GM12891 (cell line): ENCODE measurements around the gene U2AF1L4.

Experiments used
- DNase-seq: peaks from one replicate; pipeline ENCODE4 v3.0.0; 2011; ENCODE audit warnings: low spot score; ENCODE audit not compliant: insufficient read length
- FAIRE-seq: peaks from 2 replicates; lab custom pipeline; 2011; peaks lifted over from hg19 to GRCh38; lab: Jason Lieb, UNC
- PAX5 ChIP-seq: IDR thresholded peaks from 2 replicates; pipeline ENCODE4 v1.6.1; 2011; ENCODE audit warnings: low read length, moderate library complexity, mild to moderate bottlenecking; ENCODE audit not compliant: insufficient read depth, severe bottlenecking
- POLR2A ChIP-seq: IDR thresholded peaks from 2 replicates; pipeline ENCODE4 v1.6.1; 2011; ENCODE audit warnings: low read depth, low read length, control low read depth
- POLR2AphosphoS5 ChIP-seq: IDR thresholded peaks from 2 replicates; pipeline ENCODE4 v1.6.1; 2011; ENCODE audit warnings: low read depth, low read length, control low read depth
- POU2F2 ChIP-seq: IDR thresholded peaks from 2 replicates; pipeline ENCODE4 v1.6.1; 2011; ENCODE audit warnings: low read depth, mild to moderate bottlenecking, control low read depth, low read length, moderate library complexity
- SPI1 ChIP-seq: IDR thresholded peaks from 2 replicates; pipeline ENCODE4 v1.6.1; 2011; ENCODE audit warnings: low read depth, low read length, control low read depth
- TAF1 ChIP-seq: IDR thresholded peaks from 2 replicates; pipeline ENCODE4 v1.6.1; 2011; ENCODE audit warnings: low read depth, low read length, control low read depth

Gene U2AF1L4

GRCh38 chr19:35757231-35757748, 12.1 kb upstream of the U2AF1L4 start:
- DNase-seq: no peak
- TF ChIP-seq PAX5: no peak
- FAIRE-seq: no peak

- no peak for FAIRE-seq
- TF ChIP-seq POLR2AphosphoS5 (no peak), SPI1 (no peak), PAX5 (no peak), POU2F2 (no peak), POLR2A (no peak), TAF1 (no peak)
- DNase-seq: no peak
Observed at GRCh38 chr19:35756377-35757230, 11.4 kb upstream of the U2AF1L4 start, which contains the start of gene HSPB6. TSS of gene HSPB6 (minus strand) at chr19:35757029. CDS start at chr19:35757008, 21 bp downstream.

GRCh38 chr19:35755550-35756376, 10.5 kb upstream of the U2AF1L4 start:
- no peak for FAIRE-seq
- no peak for DNase-seq
- TF ChIP-seq PAX5 (no peak), POLR2A (no peak), POU2F2 (no peak), SPI1 (no peak), TAF1 (no peak), POLR2AphosphoS5 (no peak)

DNA sequence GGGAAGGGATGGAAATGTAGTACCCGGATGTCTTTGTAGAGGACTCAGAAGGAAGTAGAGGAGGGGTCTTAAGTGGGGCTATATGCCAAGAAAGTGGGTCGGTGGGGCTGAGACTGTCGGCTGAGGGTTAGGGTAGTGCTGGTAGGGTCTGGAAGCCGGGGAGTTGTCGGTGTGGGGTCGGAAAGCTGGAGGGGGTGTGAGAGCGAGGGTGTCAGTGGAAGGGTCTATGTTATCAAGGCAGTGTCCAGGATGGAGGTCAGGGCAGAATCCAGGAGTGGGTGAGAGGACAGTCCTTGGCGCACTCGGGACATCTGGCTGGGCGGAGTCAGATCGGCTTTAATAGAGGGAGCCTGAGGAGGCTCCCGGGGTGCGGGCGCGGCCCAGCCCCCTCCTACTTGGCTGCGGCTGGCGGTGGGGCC, 9.9 kb upstream of the U2AF1L4 start:
- TF ChIP-seq POLR2AphosphoS5 (no peak), SPI1 (no peak), POLR2A (no peak), PAX5 (no peak)
- no peak for DNase-seq
- no peak for FAIRE-seq

GRCh38 chr19:35754370-35755130, 9.3 kb upstream of the U2AF1L4 start:
- FAIRE-seq (no peak), DNase-seq (no peak)
- TF ChIP-seq POU2F2 (no peak), POLR2AphosphoS5 (no peak), SPI1 (no peak), TAF1 (no peak), POLR2A (no peak)

GRCh38 chr19:35753634-35754369, 8.6 kb upstream of the U2AF1L4 start:
- no peak for DNase-seq
- TF ChIP-seq PAX5 (no peak), POU2F2 (no peak), POLR2AphosphoS5 (no peak), SPI1 (no peak)
- FAIRE-seq: no peak

DNA sequence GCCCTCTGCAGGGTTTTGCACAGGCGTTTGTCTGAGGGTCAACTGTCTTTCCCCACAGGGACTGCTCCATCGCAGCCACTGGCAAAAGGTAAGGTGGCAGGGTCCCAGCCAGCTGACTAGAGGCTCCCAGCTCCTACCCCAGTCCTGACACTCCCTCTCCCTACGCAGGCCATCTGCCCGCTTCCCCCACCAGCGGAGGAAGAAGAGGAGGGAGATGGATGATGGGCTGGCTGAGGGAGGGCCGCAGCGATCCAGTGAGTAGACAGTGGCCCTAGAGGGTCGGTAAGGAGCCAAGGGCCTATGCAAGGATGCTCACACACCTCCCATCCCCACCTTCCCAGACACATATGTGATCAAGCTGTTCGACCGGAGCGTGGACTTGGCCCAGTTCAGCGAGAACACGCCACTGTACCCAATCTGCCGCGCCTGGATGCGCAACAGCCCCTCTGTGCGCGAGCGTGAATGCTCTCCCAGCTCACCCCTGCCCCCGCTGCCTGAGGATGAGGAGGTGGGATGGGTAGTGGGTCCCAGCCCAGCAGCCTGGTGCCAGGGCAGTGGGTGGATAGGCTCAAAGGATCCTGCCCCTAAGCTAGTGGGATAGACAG, 7.6 kb upstream of the U2AF1L4 start:
- DNase-seq (no peak), FAIRE-seq (no peak)
- TF ChIP-seq TAF1 (no peak), SPI1 (no peak), PAX5 (no peak), POLR2A (no peak), POU2F2 (no peak), POLR2AphosphoS5 (no peak)

DNA sequence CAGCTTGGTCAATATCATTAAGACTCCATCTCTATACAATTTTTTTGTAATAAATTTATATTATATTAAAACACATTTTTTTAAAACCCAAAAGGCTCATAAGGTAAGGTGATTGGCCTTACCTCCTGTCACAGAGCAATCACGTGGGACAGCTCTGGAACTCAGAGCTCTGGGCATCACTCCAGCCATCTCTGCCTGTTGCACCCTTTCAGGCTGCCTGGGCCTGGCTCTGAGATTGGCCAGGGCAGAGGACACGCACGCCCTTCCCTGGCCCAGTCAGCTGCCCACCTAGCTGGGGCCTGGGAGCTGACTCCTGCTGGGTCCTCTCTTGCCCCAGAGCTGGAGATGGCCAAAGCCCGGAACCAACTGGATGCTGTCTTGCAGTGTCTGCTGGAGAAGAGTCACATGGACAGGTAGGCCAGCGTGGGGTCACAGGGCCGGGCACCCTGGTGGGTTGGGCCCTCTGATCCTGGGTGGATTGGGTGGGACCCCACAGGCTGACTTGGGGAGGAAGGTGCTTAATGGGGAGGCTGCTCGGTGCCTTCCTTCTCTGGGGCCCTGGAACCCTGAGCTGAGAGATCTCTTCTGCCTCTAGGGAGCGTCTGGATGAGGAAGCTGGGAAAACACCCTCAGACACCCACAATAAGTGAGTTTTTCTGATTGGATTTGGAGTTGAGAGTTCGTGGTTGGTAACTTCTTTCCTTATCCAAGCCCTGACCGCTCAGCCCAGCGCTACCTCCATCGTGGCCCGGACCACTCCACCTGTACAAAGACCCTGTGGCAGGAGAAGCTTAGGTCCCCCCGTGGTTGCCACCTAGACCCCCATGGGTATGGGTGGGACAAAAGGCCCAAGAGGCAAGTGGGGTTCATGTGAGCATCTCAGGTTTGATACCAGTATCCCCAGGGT, 6.9 kb upstream of the U2AF1L4 start:
- FAIRE-seq (no peak), DNase-seq (no peak)
- TF ChIP-seq TAF1 (no peak), PAX5 (no peak), SPI1 (no peak), POU2F2 (no peak), POLR2A (no peak), POLR2AphosphoS5 (no peak)
